ENCODE results near the gene CIB2. TPM values are rescaled to one million over a fixed set of nuclear protein-coding genes. Genes with fewer than 3 reads are reported as not detected.

The CIB2 gene
- total RNA-seq, 1 experiment from 2014 or later = 43.2 TPM

DNA sequence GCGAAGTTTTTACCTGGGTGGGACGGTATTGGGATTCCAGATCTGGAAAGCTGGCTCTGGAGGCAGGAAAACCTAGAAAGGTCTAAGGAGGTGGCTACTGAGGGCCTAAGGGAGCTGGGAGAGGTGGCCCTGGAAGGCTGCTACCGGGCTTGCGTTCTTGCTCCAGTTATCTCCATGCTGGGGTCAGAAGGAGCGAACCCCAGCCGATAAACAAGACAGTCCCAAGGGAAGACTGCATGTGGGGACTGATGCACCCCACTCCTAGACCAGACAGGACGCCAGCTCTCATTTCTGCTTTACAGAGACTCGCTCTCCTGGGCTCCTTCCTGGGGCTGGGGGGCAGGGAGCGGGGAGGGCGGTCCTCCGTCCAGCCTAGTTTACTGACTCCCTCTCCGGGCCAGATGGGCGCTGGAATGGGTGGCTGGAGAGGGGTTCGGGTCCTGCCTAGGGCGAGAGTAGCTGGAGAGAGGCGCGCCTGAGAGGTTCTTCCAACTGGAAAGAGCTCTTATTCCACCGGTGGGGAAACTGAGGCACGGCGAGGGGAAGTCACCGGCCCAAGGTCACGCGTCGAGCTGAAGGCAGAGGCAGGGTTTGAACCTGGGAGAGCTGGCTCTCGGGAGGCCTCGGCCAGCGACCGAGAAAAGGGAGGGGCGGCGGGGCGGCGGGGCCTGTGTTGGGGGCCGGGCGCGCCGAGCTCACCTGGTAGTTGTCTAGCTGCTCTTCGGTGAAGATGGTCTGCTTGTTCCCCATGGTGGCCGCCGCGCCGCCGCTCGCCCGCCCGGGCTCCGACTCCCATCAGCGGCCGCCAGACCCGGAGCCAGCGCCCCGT is 565 bp downstream of the CIB2 start:
- Histone ChIP-seq H3K18ac (ENCODE audit: insufficient read length, low read depth, low read length) (no peak overlapping the region), H2AFZ (ENCODE audit: low read length) (no peak overlapping the region), H3K27me3 (ENCODE audit: insufficient read depth, low read length) (no peaks in the 10 kb centered on the region), H2AK5ac (ENCODE audit: insufficient read length, low read length) (no peak overlapping the region), H3K4me1 (ENCODE audit: insufficient read depth, low read length) (peaks cover 3% of the 10 kb centered on the region; the same call in 1 of the 2 replicates), H3K23ac (ENCODE audit: insufficient read length, low read depth, low read length) (no peak overlapping the region), H2BK12ac (ENCODE audit: insufficient read length, low read depth, low read length) (no peak overlapping the region), H3K79me2 (ENCODE audit: insufficient read depth, low read length) (no peaks in the 10 kb centered on the region), H2BK15ac (ENCODE audit: low read depth, low read length) (no peak overlapping the region; the same call in 1 of the 2 replicates), H3K4ac (ENCODE audit: low read depth, low read length) (no peak overlapping the region), H3K4me2 (ENCODE audit: insufficient read depth, insufficient read length, low read length) (peak overlapping the region; percentile 59), H3T11ph (ENCODE audit: low read length) (no peak overlapping the region), H3K9me3 (ENCODE audit: control insufficient read depth, low read depth, low read length) (no peaks in the 10 kb centered on the region), H3K79me1 (ENCODE audit: insufficient read depth, low read depth, low read length, poor library complexity, severe bottlenecking) (no peaks in the 10 kb centered on the region), H4K91ac (ENCODE audit: insufficient read length, low read depth, low read length) (no peak overlapping the region), H3K14ac (ENCODE audit: insufficient read depth, low read length) (peak overlapping the region; percentile 34; the same call in 1 of the 2 replicates), H3K23me2 (ENCODE audit: insufficient read length, low read depth, low read length, poor library complexity, severe bottlenecking) (peaks cover 6% of the 10 kb centered on the region), H3K56ac (ENCODE audit: insufficient read length, low read depth, low read length) (no peak overlapping the region), H3K9ac (ENCODE audit: extremely low read depth, insufficient read length, low read length) (no peak overlapping the region), H4K20me1 (ENCODE audit: control insufficient read depth, insufficient read depth, insufficient read length) (no peaks in the 10 kb centered on the region), H2BK20ac (ENCODE audit: low read depth, low read length, poor library complexity, severe bottlenecking) (no peak overlapping the region), H2BK120ac (ENCODE audit: low read depth, low read length, poor library complexity, severe bottlenecking) (no peak overlapping the region), H4K5ac (ENCODE audit: insufficient read length, low read depth, low read length) (no peak overlapping the region), H4K8ac (replicated peaks; ENCODE audit: insufficient read length, low read depth, low read length) (no peak overlapping the region), H2BK5ac (ENCODE audit: insufficient read length, low read length) (no peak overlapping the region), H3K27ac (ENCODE audit: insufficient read length, low read depth, low read length) (no peak overlapping the region)
- Mint-ChIP-seq H3K36me3 (ENCODE audit: insufficient read depth in 1 of 3, low read depth in 3 of 3) (peaks cover 0 to 3% (median 3%) of the 10 kb centered on the region in 3 experiments; a peak in 3 of 7 replicates), H3K27ac (peak overlapping the region; percentile 85 to 97 (median 85); a peak in 4 of 7 replicates), H3K9me3 (no peaks in the 10 kb centered on the region; a peak in 1 of 5 replicates), H3K27me3 (ENCODE audit: low read depth) (peaks cover 2% of the 10 kb centered on the region; the same call in 1 of the 2 replicates), H3K4me3 (peak overlapping the region; percentile 80 to 91), H3K4me1 (peaks cover 22 to 27% of the 10 kb centered on the region in 2 experiments)
- no CpG with 5 or more reads among the region's 51 CpGs for WGBS (ENCODE audit: extremely low coverage, insufficient read length, low lambda C conversion rate)
- no peak for DNase-seq
- TF ChIP-seq, protein P1, sequence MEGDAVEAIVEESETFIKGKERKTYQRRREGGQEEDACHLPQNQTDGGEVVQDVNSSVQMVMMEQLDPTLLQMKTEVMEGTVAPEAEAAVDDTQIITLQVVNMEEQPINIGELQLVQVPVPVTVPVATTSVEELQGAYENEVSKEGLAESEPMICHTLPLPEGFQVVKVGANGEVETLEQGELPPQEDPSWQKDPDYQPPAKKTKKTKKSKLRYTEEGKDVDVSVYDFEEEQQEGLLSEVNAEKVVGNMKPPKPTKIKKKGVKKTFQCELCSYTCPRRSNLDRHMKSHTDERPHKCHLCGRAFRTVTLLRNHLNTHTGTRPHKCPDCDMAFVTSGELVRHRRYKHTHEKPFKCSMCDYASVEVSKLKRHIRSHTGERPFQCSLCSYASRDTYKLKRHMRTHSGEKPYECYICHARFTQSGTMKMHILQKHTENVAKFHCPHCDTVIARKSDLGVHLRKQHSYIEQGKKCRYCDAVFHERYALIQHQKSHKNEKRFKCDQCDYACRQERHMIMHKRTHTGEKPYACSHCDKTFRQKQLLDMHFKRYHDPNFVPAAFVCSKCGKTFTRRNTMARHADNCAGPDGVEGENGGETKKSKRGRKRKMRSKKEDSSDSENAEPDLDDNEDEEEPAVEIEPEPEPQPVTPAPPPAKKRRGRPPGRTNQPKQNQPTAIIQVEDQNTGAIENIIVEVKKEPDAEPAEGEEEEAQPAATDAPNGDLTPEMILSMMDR (conservative IDR thresholded peaks at IDR 0.05) = no peak
